ENCODE data around the gene SHPK.

The SHPK gene

DNA sequence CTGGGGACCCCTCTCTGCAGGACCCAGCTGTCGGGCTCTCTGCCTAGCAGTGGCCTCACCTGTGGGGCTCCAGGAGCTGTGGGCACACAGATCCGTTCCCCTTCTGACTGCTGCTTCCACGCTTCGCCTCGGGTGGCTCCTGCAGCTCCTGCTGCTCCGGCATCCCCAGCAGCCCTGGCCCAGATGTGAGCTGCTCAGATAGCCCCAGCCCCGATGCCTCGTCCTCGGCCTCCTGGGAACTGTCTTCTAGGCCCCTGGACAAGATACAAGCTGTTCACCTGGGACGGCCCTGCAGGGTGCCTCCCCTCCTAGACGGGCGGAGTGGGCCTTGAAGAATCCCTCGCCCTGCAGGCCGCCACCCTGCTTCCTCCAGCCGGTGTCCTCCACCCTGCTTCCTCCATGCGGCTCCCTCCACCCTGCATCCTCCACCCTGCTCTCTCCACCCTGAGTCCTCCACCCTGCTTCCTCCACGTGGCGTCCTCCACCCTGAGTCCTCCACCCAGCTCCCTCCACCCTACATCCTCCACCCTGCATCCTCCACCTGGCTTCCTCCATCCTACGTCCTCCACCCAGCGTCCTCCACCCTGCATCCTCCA, 43.6 kb upstream of the SHPK start:
- no peak for TF ChIP-seq CTCF (IDR thresholded peaks at IDR 0.05; ENCODE audit: control insufficient read depth, extremely low read depth, insufficient read depth)
- no peak overlapping the region for H3K4me3 ChIP-seq (ENCODE audit: low read depth, low read length)
- DNase-seq (ENCODE audit: low read depth) = no peak

GRCh38 chr17:3678821-3679530, 42.9 kb upstream of the SHPK start:
- no peak overlapping the region for H3K4me3 ChIP-seq (ENCODE audit: low read depth, low read length)
- DNase-seq (ENCODE audit: low read depth) = no peak
- TF ChIP-seq CTCF (IDR thresholded peaks at IDR 0.05; ENCODE audit: control insufficient read depth, extremely low read depth, insufficient read depth) = no peak

- no peak for DNase-seq (ENCODE audit: low read depth)
- no peak overlapping the region for H3K4me3 ChIP-seq (ENCODE audit: low read depth, low read length)
- TF ChIP-seq CTCF (IDR thresholded peaks at IDR 0.05; ENCODE audit: control insufficient read depth, extremely low read depth, insufficient read depth) = no peak
These were observed 42.2 kb upstream of the SHPK start for GRCh38 chr17:3678095-3678820.

DNA sequence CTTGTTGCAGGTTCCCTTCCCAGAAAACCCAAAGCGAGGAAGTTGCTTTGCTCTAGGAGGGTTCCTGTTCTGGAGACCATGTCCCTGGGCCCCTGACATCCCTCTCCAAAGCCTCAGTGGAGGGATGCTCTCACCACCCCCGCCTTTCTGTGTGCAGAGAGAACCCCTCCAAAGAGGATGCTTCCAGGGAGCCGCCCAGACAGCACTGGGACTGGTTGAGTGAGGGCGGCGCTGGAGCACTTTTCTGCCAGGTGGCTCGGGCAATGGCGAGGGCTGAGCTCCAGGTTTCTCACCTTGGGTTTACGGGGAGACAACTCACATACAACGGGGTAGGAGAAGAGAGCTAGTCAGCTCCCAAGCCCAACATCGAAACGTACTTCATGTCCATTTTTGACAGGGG, 39.8 kb upstream of the SHPK start:
- no peak for DNase-seq (ENCODE audit: low read depth)
- no peak overlapping the region for H3K4me3 ChIP-seq (ENCODE audit: low read depth, low read length)
- no peak for TF ChIP-seq CTCF (IDR thresholded peaks at IDR 0.05; ENCODE audit: control insufficient read depth, extremely low read depth, insufficient read depth)

- no peak for TF ChIP-seq CTCF (IDR thresholded peaks at IDR 0.05; ENCODE audit: control insufficient read depth, extremely low read depth, insufficient read depth)
- no peak overlapping the region for H3K4me3 ChIP-seq (ENCODE audit: low read depth, low read length)
- DNase-seq (ENCODE audit: low read depth) = no peak
These were observed 36.5 kb upstream of the SHPK start for GRCh38 chr17:3672571-3672970.

- DNase-seq (ENCODE audit: low read depth) = no peak
- TF ChIP-seq CTCF (IDR thresholded peaks at IDR 0.05; ENCODE audit: control insufficient read depth, extremely low read depth, insufficient read depth) = no peak
- peak overlapping the region; percentile 95 for H3K4me3 ChIP-seq (ENCODE audit: low read depth, low read length)
These were observed 33.5 kb upstream of the SHPK start for GRCh38 chr17:3669548-3669947.
